NB4 (cell line): ENCODE results near the gene PCSK6.

Source experiments
- DNase-seq: peaks from one replicate; pipeline ENCODE4 v3.0.0; 2010; ENCODE audit warnings: low read depth
- H3K4me3 ChIP-seq: one replicate; pipeline ENCODE4 v1.5.1; 2011; ENCODE audit warnings: mild to moderate bottlenecking, low read depth, low read length, moderate library complexity
- MYC ChIP-seq: IDR thresholded peaks from 2 replicates; pipeline ENCODE4 v1.6.1; 2011; ENCODE audit warnings: low read depth, low read length
- POLR2A ChIP-seq: IDR thresholded peaks from 2 replicates; pipeline ENCODE4 v1.6.1; 2011; ENCODE audit warnings: mild to moderate bottlenecking; ENCODE audit not compliant: insufficient read length; ENCODE audit errors: extremely low read depth
- TF ChIP-seq, protein P1 (sequence below): IDR thresholded peaks from one replicate; pipeline ENCODE4 v1.5.1; 2012; ENCODE audit warnings: low read depth, low read length
- TF ChIP-seq, protein P2 (sequence below): IDR thresholded peaks from 2 replicates; pipeline ENCODE4 v1.6.1; 2011; ENCODE audit warnings: low read depth, low read length

Gene PCSK6

DNA sequence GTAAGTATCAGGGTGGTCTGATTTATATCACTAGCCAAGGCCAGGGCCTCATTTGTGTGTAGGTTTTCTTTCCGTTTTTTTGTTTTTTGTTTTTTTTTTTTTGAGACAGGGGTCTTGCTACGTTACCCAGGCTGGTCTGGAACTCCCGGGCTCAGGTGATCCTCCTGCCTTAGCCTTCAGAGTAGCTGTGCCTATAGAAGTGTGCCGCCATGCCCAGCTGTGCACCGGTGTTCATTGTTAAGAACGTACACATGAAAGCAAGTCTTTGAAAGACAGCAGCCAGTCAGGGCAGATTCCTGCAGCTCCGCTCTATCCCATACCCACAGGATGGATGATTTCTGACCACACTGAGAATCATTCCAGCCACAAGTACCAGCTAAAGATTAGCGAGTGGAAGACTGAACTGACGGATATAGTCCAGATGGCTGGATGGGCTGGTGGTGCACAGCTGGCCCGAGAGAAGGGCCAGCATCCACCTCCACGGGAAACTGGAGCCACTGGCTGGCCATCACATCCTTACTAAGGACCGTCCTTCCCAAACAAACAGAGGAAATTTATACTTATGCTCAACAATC lies 95.4 kb downstream of the PCSK6 start:
- no peak for DNase-seq
- TF ChIP-seq, protein P1, sequence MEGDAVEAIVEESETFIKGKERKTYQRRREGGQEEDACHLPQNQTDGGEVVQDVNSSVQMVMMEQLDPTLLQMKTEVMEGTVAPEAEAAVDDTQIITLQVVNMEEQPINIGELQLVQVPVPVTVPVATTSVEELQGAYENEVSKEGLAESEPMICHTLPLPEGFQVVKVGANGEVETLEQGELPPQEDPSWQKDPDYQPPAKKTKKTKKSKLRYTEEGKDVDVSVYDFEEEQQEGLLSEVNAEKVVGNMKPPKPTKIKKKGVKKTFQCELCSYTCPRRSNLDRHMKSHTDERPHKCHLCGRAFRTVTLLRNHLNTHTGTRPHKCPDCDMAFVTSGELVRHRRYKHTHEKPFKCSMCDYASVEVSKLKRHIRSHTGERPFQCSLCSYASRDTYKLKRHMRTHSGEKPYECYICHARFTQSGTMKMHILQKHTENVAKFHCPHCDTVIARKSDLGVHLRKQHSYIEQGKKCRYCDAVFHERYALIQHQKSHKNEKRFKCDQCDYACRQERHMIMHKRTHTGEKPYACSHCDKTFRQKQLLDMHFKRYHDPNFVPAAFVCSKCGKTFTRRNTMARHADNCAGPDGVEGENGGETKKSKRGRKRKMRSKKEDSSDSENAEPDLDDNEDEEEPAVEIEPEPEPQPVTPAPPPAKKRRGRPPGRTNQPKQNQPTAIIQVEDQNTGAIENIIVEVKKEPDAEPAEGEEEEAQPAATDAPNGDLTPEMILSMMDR, result no peak
- TF ChIP-seq, protein P2, sequence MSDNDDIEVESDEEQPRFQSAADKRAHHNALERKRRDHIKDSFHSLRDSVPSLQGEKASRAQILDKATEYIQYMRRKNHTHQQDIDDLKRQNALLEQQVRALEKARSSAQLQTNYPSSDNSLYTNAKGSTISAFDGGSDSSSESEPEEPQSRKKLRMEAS, result no peak
- TF ChIP-seq MYC (no peak), POLR2A (no peak)
- H3K4me3 ChIP-seq, result no peak overlapping the region

DNA sequence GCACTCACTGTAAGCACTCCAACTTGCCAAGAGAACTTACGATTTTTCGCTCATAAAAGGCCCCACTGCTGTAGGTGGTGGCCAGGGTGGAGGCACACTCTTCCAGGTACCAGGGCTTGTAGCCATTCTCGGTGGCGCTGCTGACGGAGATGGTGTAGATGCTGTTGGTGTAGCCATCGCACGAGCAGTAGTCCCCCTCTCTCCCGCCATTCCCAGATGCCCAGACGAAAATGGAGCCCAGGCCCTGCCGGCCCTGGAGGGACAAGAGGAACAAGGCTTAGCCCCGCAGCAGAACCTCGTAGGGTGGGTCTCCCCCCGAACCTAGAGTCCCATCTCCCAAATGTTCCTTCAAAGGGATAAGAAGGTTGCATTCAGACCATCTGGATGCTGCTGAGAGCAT lies 96.3 kb downstream of the PCSK6 start:
- no peak for DNase-seq
- no peak overlapping the region for H3K4me3 ChIP-seq
- TF ChIP-seq POLR2A, result no peak
- TF ChIP-seq, protein P2, result no peak
- TF ChIP-seq MYC, result no peak
- TF ChIP-seq, protein P1, result no peak

DNA sequence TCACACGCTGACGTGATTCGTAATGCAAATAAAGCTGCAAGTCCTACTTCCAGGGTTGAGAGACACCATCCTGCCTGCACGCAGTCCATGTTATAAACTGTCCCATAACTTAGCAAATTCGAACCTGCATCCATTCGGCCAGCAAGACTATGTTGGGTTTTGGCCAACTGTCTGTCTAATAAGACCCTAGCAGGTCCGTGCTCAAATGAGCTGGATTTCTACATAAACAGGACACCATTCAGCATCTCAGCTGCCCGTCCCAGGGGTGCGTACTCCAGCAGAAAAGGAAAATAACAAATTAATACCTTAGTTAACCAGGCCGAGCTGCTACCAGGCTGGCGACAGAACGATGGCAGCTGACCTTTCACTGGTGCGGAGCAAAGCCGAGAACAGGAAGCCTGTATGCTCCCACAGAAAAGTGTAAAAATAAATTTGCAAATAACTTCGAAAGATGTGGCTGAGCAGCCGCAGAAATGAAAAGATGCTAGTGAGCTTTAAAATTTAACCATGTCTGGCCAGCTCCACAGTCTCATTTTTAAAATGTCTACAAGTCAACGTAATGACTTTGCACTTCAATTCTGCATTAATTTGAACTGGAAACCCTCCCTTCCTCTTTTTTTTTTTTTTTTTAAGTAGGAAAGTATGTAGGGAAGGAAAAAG lies 97.4 kb downstream of the PCSK6 start:
- H3K4me3 ChIP-seq, result no peak overlapping the region
- TF ChIP-seq, protein P2, result no peak
- TF ChIP-seq MYC, result no peak
- TF ChIP-seq, protein P1, result no peak
- no peak for TF ChIP-seq POLR2A
- DNase-seq, result no peak

DNA sequence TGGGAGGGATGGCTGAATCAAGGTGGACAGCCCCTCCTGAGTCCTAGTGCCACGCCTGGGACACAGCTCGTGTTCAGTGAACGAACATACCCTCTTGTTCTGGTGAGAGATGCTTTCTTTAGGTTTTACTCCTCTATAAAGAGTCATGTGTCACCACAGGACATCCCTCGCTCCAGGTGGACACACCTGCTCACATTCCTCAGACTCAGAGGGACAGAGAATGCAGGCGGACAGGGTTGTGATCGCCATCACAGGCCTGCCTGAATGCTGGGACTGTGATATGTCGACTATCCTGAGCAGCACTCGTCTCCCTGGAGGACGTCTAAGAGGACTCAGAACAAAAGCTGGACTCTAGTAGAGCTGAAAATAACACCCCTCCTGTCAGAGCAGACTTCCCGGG lies 98.1 kb downstream of the PCSK6 start:
- TF ChIP-seq, protein P1, result no peak
- TF ChIP-seq MYC (no peak), POLR2A (no peak)
- TF ChIP-seq, protein P2, result no peak
- DNase-seq, result no peak
- H3K4me3 ChIP-seq, result no peak overlapping the region

DNA sequence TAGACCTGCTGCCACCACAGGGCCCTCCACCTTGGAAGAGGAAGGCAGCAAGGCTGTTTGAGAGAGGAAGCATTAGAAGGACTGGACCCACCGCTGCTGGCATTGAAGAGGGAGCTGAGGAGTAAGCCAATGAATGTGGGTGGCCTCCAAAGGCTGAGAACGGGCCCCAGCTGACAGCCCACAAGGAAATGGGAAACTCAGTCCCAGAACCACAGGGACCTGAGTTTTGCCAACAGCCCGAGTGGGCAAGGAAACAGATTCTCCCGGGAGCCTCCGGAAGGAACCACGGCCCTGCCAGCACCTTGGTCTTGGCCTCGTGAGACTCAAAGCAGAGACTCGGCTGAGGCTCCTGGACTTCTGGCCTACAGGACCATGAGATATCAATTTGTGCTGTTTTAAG lies 99.0 kb downstream of the PCSK6 start:
- DNase-seq, result no peak
- H3K4me3 ChIP-seq, result no peak overlapping the region
- TF ChIP-seq, protein P2, result no peak

DNA sequence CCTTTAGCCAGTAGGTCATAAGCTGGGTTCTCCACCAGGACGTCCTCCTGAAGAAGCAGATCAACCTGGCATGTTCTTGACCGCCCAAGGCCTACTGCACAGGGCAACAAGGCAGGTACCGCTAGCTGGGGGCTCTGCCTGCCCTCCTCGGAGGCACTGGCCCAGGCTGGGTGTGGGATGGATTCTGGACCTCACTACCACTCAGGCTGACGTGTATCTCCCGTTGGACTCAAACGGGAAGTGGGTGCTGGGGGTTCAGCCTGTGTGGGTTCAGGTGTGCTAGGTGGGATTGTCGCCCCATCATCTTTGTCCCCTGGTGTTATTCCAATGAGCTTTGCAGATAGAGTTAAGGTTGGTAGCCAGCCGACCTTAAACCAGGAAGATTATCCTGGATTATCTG lies 99.4 kb downstream of the PCSK6 start:
- TF ChIP-seq, protein P2, result no peak
- TF ChIP-seq POLR2A, result no peak
- TF ChIP-seq MYC, result no peak
- TF ChIP-seq, protein P1, result no peak
- DNase-seq, result no peak
- H3K4me3 ChIP-seq, result no peak overlapping the region
